GM12878 (cell line): ENCODE measurements around the gene SNX30. TPM values are rescaled to one million over a fixed set of nuclear protein-coding genes. Genes with fewer than 3 reads are reported as not detected.

Experiments used
- ATAC-seq: fragments of 200-7000 bp; cut with Tn5 transposase; 3 replicates; pipeline ENCODE4 v1.9.1; 2020; ENCODE audit warnings: mild to moderate bottlenecking, moderate library complexity
- BruUV-seq: library from RNA; stranded (reverse); fragments of 400-500 nt; replicated peaks from 2 replicates; lab custom pipeline; 2021; lab: Mats Ljungman, UMichigan
- CTCF ChIA-PET: fragments of 300-600 bp; sonication (Branson Sonifier 250); formaldehyde crosslinking; extraction: SDS; loops from one replicate; lab custom pipeline; 2021; ENCODE audit warnings: inconsistent platforms; lab: Yijun Ruan, JAX
- POLR2A ChIA-PET: fragments of 350-600 bp; formaldehyde crosslinking; extraction: SDS; loops from one replicate; lab custom pipeline; 2021; ENCODE audit warnings: inconsistent platforms; lab: Charles Lee
- RAD21 ChIA-PET: fragments of 300-600 bp; sonication (Branson Sonifier 250); formaldehyde crosslinking; loops from one replicate; lab custom pipeline; 2023; ENCODE audit warnings: antibody characterized with exemption; ENCODE audit not compliant: unreplicated experiment; lab: Charles Lee
- SMC1A ChIA-PET: fragments of 300-600 bp; sonication (Branson Sonifier 250); formaldehyde crosslinking; loops from one replicate; lab custom pipeline; 2023; ENCODE audit not compliant: unreplicated experiment, uncharacterized antibody; lab: Charles Lee
- DNase-seq: peaks from one replicate; pipeline ENCODE4 v3.0.0-alpha.2; 2011; ENCODE audit warnings: low read depth, low spot score
- FAIRE-seq: peaks from 3 replicates; lab custom pipeline; 2011; peaks lifted over from hg19 to GRCh38; lab: Jason Lieb, UNC
- H2AFZ ChIP-seq: 2 replicates; pipeline ENCODE4 v1.6.0; 2011; ENCODE audit warnings: low read depth, low read length, control low read depth; ENCODE audit not compliant: control insufficient read depth
- H3K27ac ChIP-seq: 2 replicates; pipeline ENCODE4 v1.5.1; 2011; ENCODE audit warnings: control low read depth; ENCODE audit not compliant: control insufficient read depth, insufficient read depth
- H3K27me3 ChIP-seq, 2 experiments: replicated peaks in 1 of 2; 2 replicates each; pipeline versions ENCODE4 v1.6.0 to v1.6.1; 2011; ENCODE audit warnings: low read length in 1 of 2; ENCODE audit not compliant: control insufficient read depth in 2 of 2, insufficient read depth in 2 of 2
- H3K36me3 ChIP-seq, 2 experiments: 2 replicates each; pipeline ENCODE4 v1.5.1; 2011; ENCODE audit warnings: low read length in 1 of 2; ENCODE audit not compliant: control insufficient read depth in 2 of 2, insufficient read depth in 2 of 2
- H3K4me1 ChIP-seq: 2 replicates; pipeline ENCODE4 v1.6.1; 2011; ENCODE audit warnings: mild to moderate bottlenecking, low read length, moderate library complexity, mixed read lengths; ENCODE audit not compliant: control insufficient read depth, insufficient read depth
- H3K4me2 ChIP-seq: 2 replicates; pipeline ENCODE4 v1.6.0; 2011; ENCODE audit warnings: control low read depth; ENCODE audit not compliant: control insufficient read depth, insufficient read depth
- H3K4me3 ChIP-seq: fragments of 200-600 bp; sonication (generic); 2 replicates; pipeline ENCODE4 v1.5.1; 2016
- H3K79me2 ChIP-seq: 2 replicates; pipeline ENCODE4 v1.6.0; 2011; ENCODE audit warnings: low read length; ENCODE audit not compliant: control insufficient read depth, insufficient read depth
- H3K9ac ChIP-seq: 2 replicates; pipeline ENCODE4 v1.8.0; 2011; ENCODE audit warnings: low read length, control low read depth, mixed read lengths; ENCODE audit not compliant: control insufficient read depth, insufficient read depth
- H3K9me3 ChIP-seq: replicated peaks from 3 replicates; pipeline ENCODE4 v1.5.1; 2011; ENCODE audit warnings: mild to moderate bottlenecking, low read length; ENCODE audit not compliant: control insufficient read depth, insufficient read depth
- H4K20me1 ChIP-seq: 2 replicates; pipeline ENCODE4 v1.6.0; 2011; ENCODE audit not compliant: control insufficient read depth, insufficient read depth
- SKIL ChIP-seq: fragments of 450-650 bp; IDR thresholded peaks from 2 replicates; pipeline ENCODE4 v1.6.1; 2017; ENCODE audit warnings: mild to moderate bottlenecking, low read depth, inconsistent platforms; ENCODE audit not compliant: poor library complexity, severe bottlenecking
- USF1 ChIP-seq: IDR thresholded peaks from 2 replicates; pipeline ENCODE4 v1.6.1; 2011; ENCODE audit warnings: borderline replicate concordance, low read depth, mild to moderate bottlenecking, moderate library complexity, mixed read lengths, low read length; ENCODE audit not compliant: insufficient read depth; ENCODE audit errors: extremely low read length
- WGBS: methylation state at CpG from one replicate; pipeline ENCODE4 v1.1.6; 2016; ENCODE audit warnings: low lambda C conversion rate; ENCODE audit not compliant: insufficient replicate concordance, insufficient coverage; ENCODE audit errors: missing lambda C conversion rate; 5-methylcytosine and 5-hydroxymethylcytosine counted together
- in situ Hi-C: fragments of 300-500 bp; cut with MboI; formaldehyde crosslinking; loops from 9 replicates; pipeline ENCODE4 v1.14.3; 2018; ENCODE audit warnings: mixed read lengths
- intact Hi-C: fragments of 100-400 bp; cut with micrococcal nuclease; formaldehyde crosslinking; loops from one replicate; pipeline ENCODE4 v1.14.2; 2022; ENCODE audit not compliant: unreplicated experiment
- polyA plus RNA-seq, 11 experiments: library from polyadenylated mRNA; depleted of rRNA in 4 of 11; unstranded in 6 of 11; stranded (reverse) in 5 of 11; fragments of >200 nt; fragmentation: Nextera tagmentation in 4 of 11; fragmentation: Illumina TruSeq in 1 of 11; extraction: Ambion mirVana in 4 of 11; extraction: Trizol in 1 of 11; gene quantifications; 1 replicate in 1 of 11; 2 replicates in 10 of 11; pipeline versions ENCODE4 v1.2.1 to v1.2.3, GENCODE V29; 2011 to 2016; ENCODE audit warnings: inconsistent platforms in 2 of 11, missing spikeins in 2 of 11, low read depth in 1 of 11
- total RNA-seq, 4 experiments: library from RNA; depleted of rRNA in 3 of 4; stranded (reverse); fragments of >200 nt in 3 of 4; fragmentation: Illumina TruSeq in 1 of 4; extraction: Trizol in 1 of 4; gene quantifications; 2 replicates each; pipeline versions ENCODE4 v1.2.1 to v1.2.3, GENCODE V29; 2013 to 2021

Gene SNX30
- total and polyA plus RNA-seq, 10 of the 15 experiments (the other 5 are each of a cell fraction or from before 2014, with no cell fraction given): 0.53 to 4.0 (median 1.5) TPM

GRCh38 chr9:112719696-112720095, 30.9 kb upstream of the SNX30 start:
- peaks cover 17% of the 10 kb centered on the region for H3K4me1 ChIP-seq
- no peaks in the 10 kb centered on the region for H3K36me3 ChIP-seq
- H3K4me3 ChIP-seq: no peak overlapping the region
- no TSS peak for BruUV-seq
- in situ Hi-C loops (no loop called here), intact Hi-C loops (loop anchor here (5.0 to 10.0 kb wide), 4 partner anchors 73 to 625 kb away; no protein-coding TSS in a partner anchor)
- no peak overlapping the region for H2AFZ ChIP-seq
- ChIA-PET RAD21 (interaction anchor here (1.8 kb wide), 1 partner anchor 100 kb away, joined by 4 read pairs; no protein-coding TSS in a partner anchor), POLR2A (interaction anchor here (0.6 to 0.7 kb wide), 3 partner anchors 93 to 374 kb away, joined by 3 to 6 read pairs (median 3); no protein-coding TSS in a partner anchor), CTCF (interaction anchor here (1.0 to 2.8 kb wide), 5 partner anchors 9 to 622 kb away, joined by 3 to 20 read pairs (median 4); no protein-coding TSS in a partner anchor), SMC1A (interaction anchor here (0.9 to 3.2 kb wide), 5 partner anchors 8 to 276 kb away, joined by 3 to 10 read pairs (median 4); no protein-coding TSS in a partner anchor)
- peak overlapping the region; percentile 64 for H3K4me2 ChIP-seq
- H3K79me2 ChIP-seq: peaks cover 10% of the 10 kb centered on the region
- peak overlapping the region; percentile 40; the same call in 1 of the 2 replicates for H3K27ac ChIP-seq
- ATAC-seq (no peak), FAIRE-seq (no peak), DNase-seq (no peak)
- no peaks in the 10 kb centered on the region for H3K27me3 ChIP-seq
- TF ChIP-seq SKIL (no peak), USF1 (no peak)
- H3K9ac ChIP-seq: no peak overlapping the region
- no peaks in the 10 kb centered on the region; the same call in 1 of the 3 replicates for H3K9me3 ChIP-seq
- 48% methylated on average over 2 of the region's 2 CpGs for WGBS
- no peaks in the 10 kb centered on the region for H4K20me1 ChIP-seq
